Cardiac septum (tissue), 1 donor: ENCODE data around the gene CD68. TPM values are rescaled to one million over a fixed set of nuclear protein-coding genes. Genes with fewer than 3 reads are reported as not detected.

Experiments
- DNase-seq: peaks from one replicate; pipeline ENCODE4 v3.0.0-alpha.2; 2020; ENCODE audit warnings: low spot score
- intact Hi-C: fragments of 100-400 bp; cut with DNase I; formaldehyde crosslinking; loops from one replicate; pipeline ENCODE4 v1.14.0; 2022
- total RNA-seq: library from RNA; stranded (reverse); fragmentation: NEBNext Ultra II Directional; extraction: Animal tissue kit (Norgen Biotek cat#: 25700); gene quantifications from one replicate; pipeline ENCODE4 v1.2.1, GENCODE V29; 2021
- donor health status: DM: no; HTN: no; CAD: no.

The CD68 gene
- total RNA-seq, 1 donor from 2014 or later: 11.4 TPM

- intact Hi-C loops: loop anchor here (2.0 to 5.0 kb wide), 2 partner anchors 43 to 57 kb away; partner anchors contain the start of gene TP53
- DNase-seq: no peak
Measured at GRCh38 chr17:7629939-7630571, 50.6 kb downstream of the CD68 start, which contains the start of gene SHBG. SHBG (plus strand) TSS chr17:7630135; CDS start chr17:7630173, 38 bp downstream.

Other genes with a start within 250 kb of the CD68 start
- gene ACAP1, start 243.1 kb upstream of the CD68 start, total RNA-seq: 16.4 TPM
- 9.6 TPM for gene KCTD11, start 227.5 kb upstream of the CD68 start, total RNA-seq
- gene TMEM95, start 224.5 kb upstream of the CD68 start, total RNA-seq: not detected
- 2.0 TPM for gene TNK1, start 198.5 kb upstream of the CD68 start, total RNA-seq
- gene PLSCR3, start 185.1 kb upstream of the CD68 start, total RNA-seq: 16.8 TPM
- 67.7 TPM for gene TMEM256, start 175.5 kb upstream of the CD68 start, total RNA-seq
- 11.0 TPM for gene NLGN2, start 171.8 kb upstream of the CD68 start, total RNA-seq
- not detected for gene SPEM1, start 159.3 kb upstream of the CD68 start, total RNA-seq
- not detected for gene SPEM2, start 154.0 kb upstream of the CD68 start, total RNA-seq
- gene SPEM3, start 150.8 kb upstream of the CD68 start, total RNA-seq: not detected
- 2.6 TPM for gene TMEM102, start 144.2 kb upstream of the CD68 start, total RNA-seq
- 3.9 TPM for gene FGF11, start 140.1 kb upstream of the CD68 start, total RNA-seq
- 9.9 TPM for gene CHRNB1, start 134.6 kb upstream of the CD68 start, total RNA-seq
- 69.4 TPM for gene ZBTB4, start 100.0 kb upstream of the CD68 start, total RNA-seq
- not detected for gene SLC35G6, start 98.2 kb upstream of the CD68 start, total RNA-seq
- 56.4 TPM for gene POLR2A, start 95.3 kb upstream of the CD68 start, total RNA-seq
- gene TNFSF12, start 30.6 kb upstream of the CD68 start, total RNA-seq: 33.9 TPM
- gene TNFSF13, start 20.9 kb upstream of the CD68 start, total RNA-seq: 4.9 TPM
- 33.8 TPM for gene SENP3, start 17.7 kb upstream of the CD68 start, total RNA-seq
- 22.4 TPM for gene MPDU1, start 4.2 kb downstream of the CD68 start, total RNA-seq
- 1.1 TPM for gene SOX15, start 10.5 kb downstream of the CD68 start, total RNA-seq
- gene FXR2, start 35.3 kb downstream of the CD68 start, total RNA-seq: 83.5 TPM
- 60.3 TPM for gene SAT2, start 48.2 kb downstream of the CD68 start, total RNA-seq
- 0.62 TPM for gene SHBG, start 50.5 kb downstream of the CD68 start, total RNA-seq
- gene ATP1B2, start 71.3 kb downstream of the CD68 start, total RNA-seq: 2.7 TPM
- 17.5 TPM for gene TP53, start 107.9 kb downstream of the CD68 start, total RNA-seq
- 3.2 TPM for gene WRAP53, start 108.8 kb downstream of the CD68 start, total RNA-seq
- gene EFNB3, start 125.6 kb downstream of the CD68 start, total RNA-seq: 0.78 TPM
- gene DNAH2, start 138.1 kb downstream of the CD68 start, total RNA-seq: 0.16 TPM